ENCODE results near the gene ZNF213. TPM values are rescaled to one million over a fixed set of nuclear protein-coding genes. Genes with fewer than 3 reads are reported as not detected.
"Not testable (repeated sequence)": the region's sequence is repeated elsewhere in the genome, so short reads cannot be mapped to it uniquely, and the experiment has no call there.

The ZNF213 gene
- polyA plus RNA-seq, 1 donor from 2014 or later = 5.1 TPM

- no peaks in the 10 kb centered on the region for H3F3A ChIP-seq (ENCODE audit: insufficient read depth, low read length, poor library complexity, severe bottlenecking)
- no peaks in the 10 kb centered on the region for H3K9me2 ChIP-seq (ENCODE audit: insufficient read depth, low read length)
- no peak overlapping the region for H2AFZ ChIP-seq (ENCODE audit: low read depth, low read length)
- no peak overlapping the region for H3K4me2 ChIP-seq (ENCODE audit: low read length)
- no peaks in the 10 kb centered on the region for H4K20me1 ChIP-seq (ENCODE audit: insufficient read depth)
- no peaks in the 10 kb centered on the region for H3K36me3 ChIP-seq (ENCODE audit: insufficient read depth, low read length)
- H3K27me3 ChIP-seq (ENCODE audit: insufficient read depth, low read depth, low read length) = peaks cover 95% of the 10 kb centered on the region
- no peak for TF ChIP-seq TAF1 (IDR thresholded peaks at IDR 0.05; ENCODE audit: low read depth)
- H3K9ac ChIP-seq (ENCODE audit: low read length) = no peak overlapping the region
- H3K79me2 ChIP-seq (replicated peaks; ENCODE audit: insufficient read depth, low read length) = no peaks in the 10 kb centered on the region
- no peaks in the 10 kb centered on the region for H3K9me3 ChIP-seq (ENCODE audit: low read length)
- no peak overlapping the region for H3K4me3 ChIP-seq (ENCODE audit: low read length)
- H3K27ac ChIP-seq (ENCODE audit: low read length) = no peak overlapping the region
Measured at GRCh38 chr16:3180445-3180878, 45.6 kb downstream of the ZNF213 start.

- H3K4me2 ChIP-seq (ENCODE audit: low read length); H3K9me2 ChIP-seq (ENCODE audit: insufficient read depth, low read length); H3K9ac ChIP-seq (ENCODE audit: low read length); H2AFZ ChIP-seq (ENCODE audit: low read depth, low read length); H3K79me2 ChIP-seq (replicated peaks; ENCODE audit: insufficient read depth, low read length); H3K9me3 ChIP-seq (ENCODE audit: low read length); H3K36me3 ChIP-seq (ENCODE audit: insufficient read depth, low read length); H3F3A ChIP-seq (ENCODE audit: insufficient read depth, low read length, poor library complexity, severe bottlenecking); H3K27ac ChIP-seq (ENCODE audit: low read length); H4K20me1 ChIP-seq (ENCODE audit: insufficient read depth): not testable (repeated sequence)
- H3K27me3 ChIP-seq (ENCODE audit: insufficient read depth, low read depth, low read length) = peaks cover 95% of the 10 kb centered on the region
- H3K4me3 ChIP-seq (ENCODE audit: low read length) = peak overlapping the region; percentile 66
Measured at GRCh38 chr16:3182293-3182607, 47.4 kb downstream of the ZNF213 start.

- Histone ChIP-seq H3K36me3 (ENCODE audit: insufficient read depth, low read length) (no peaks in the 10 kb centered on the region), H2AFZ (ENCODE audit: low read depth, low read length) (no peak overlapping the region), H4K20me1 (ENCODE audit: insufficient read depth) (no peaks in the 10 kb centered on the region), H3K27ac (ENCODE audit: low read length) (no peak overlapping the region), H3K27me3 (ENCODE audit: insufficient read depth, low read depth, low read length) (peaks cover 93% of the 10 kb centered on the region), H3K79me2 (replicated peaks; ENCODE audit: insufficient read depth, low read length) (no peaks in the 10 kb centered on the region), H3K9me2 (ENCODE audit: insufficient read depth, low read length) (no peaks in the 10 kb centered on the region), H3K4me2 (ENCODE audit: low read length) (peak overlapping the region; percentile 44), H3K9ac (ENCODE audit: low read length) (no peak overlapping the region), H3K4me3 (ENCODE audit: low read length) (peak overlapping the region; percentile 66), H3K9me3 (ENCODE audit: low read length) (no peaks in the 10 kb centered on the region), H3F3A (ENCODE audit: insufficient read depth, low read length, poor library complexity, severe bottlenecking) (no peaks in the 10 kb centered on the region)
- TF ChIP-seq CTCF (IDR thresholded peaks at IDR 0.05; ENCODE audit: poor library complexity, severe bottlenecking) (peak; percentile 25), REST (IDR thresholded peaks at IDR 0.05; ENCODE audit: borderline replicate concordance) (no peak), TAF1 (IDR thresholded peaks at IDR 0.05; ENCODE audit: low read depth) (no peak), POLR2AphosphoS5 (IDR thresholded peaks at IDR 0.05) (no peak), SMC3 (conservative IDR thresholded peaks at IDR 0.05; ENCODE audit: poor library complexity) (no peak), EZH2 (IDR thresholded peaks at IDR 0.05; ENCODE audit: borderline replicate concordance, insufficient read depth, low read length, poor library complexity, severe bottlenecking) (no peak), RAD21 (conservative IDR thresholded peaks at IDR 0.05) (peak; percentile 10), EP300 (conservative IDR thresholded peaks at IDR 0.05; ENCODE audit: poor library complexity, severe bottlenecking) (no peak), MXI1 (conservative IDR thresholded peaks at IDR 0.05; ENCODE audit: poor library complexity, severe bottlenecking) (no peak)
Measured at GRCh38 chr16:3182608-3183444, 48.0 kb downstream of the ZNF213 start.
